ENCODE measurements around the gene TDRKH.

GRCh38 chr1:151806170-151806569, 15.9 kb upstream of the TDRKH start:
- TF ChIP-seq CTCF (IDR thresholded peaks at IDR 0.05) (no peak), EP300 (IDR thresholded peaks at IDR 0.05) (no peak), POLR2A (IDR thresholded peaks at IDR 0.05; ENCODE audit: low read depth) (no peak), POLR2AphosphoS5 (IDR thresholded peaks at IDR 0.05) (no peak)

Measured in esophagus muscularis mucosa (tissue), 4 donors.